GM04503 (cell line): ENCODE results near the gene ZBTB3.
"Not testable (repeated sequence)": the region's sequence is repeated elsewhere in the genome, so short reads cannot be mapped to it uniquely, and the experiment has no call there.

Source experiments
- DNase-seq: peaks from one replicate; pipeline ENCODE4 v3.0.0-alpha.2; 2012; ENCODE audit warnings: low read depth

The ZBTB3 gene

DNA sequence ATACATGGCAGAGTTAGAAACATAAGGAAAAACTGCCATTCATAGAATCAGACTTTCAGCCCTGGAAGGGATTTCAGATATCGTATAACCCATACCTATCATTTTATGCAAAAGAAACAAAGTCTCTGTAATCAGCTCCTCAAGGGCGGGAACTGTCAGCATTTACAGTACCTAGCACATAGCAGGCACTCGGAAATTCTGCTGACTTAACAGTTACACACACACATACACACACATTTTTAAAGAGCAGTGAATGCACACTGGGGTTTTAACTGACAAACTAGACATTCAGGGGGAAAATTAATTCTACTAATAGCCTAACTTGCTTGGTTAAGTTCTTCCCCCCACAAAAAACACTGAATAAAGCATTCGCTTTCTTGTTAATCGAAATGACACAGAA, 37.8 kb downstream of the ZBTB3 start:
- no peak for DNase-seq

GRCh38 chr11:62715150-62716130, 38.5 kb downstream of the ZBTB3 start:
- no peak for DNase-seq

GRCh38 chr11:62713343-62713742, 40.6 kb downstream of the ZBTB3 start:
- DNase-seq: no peak

- no peak for DNase-seq
These were observed 41.1 kb downstream of the ZBTB3 start for GRCh38 chr11:62712861-62713260.

- DNase-seq: no peak
These were observed 41.6 kb downstream of the ZBTB3 start for GRCh38 chr11:62712276-62712812.

DNA sequence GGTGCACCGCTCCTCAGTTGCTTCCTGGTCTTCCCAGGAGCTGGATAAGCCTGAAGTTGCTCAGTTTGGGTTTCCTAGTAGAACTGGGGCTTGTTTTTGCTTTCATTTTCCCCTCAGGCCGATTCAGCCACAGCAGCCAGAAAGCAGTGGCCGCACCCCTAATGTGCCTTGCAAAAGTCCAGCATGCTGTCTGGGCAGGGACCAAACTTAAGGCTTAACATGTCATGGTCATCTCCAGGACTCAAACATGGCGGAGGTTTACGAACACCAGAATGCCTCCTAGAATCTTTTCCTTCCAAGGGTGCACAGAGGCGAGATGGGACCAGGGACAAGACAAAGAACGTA, 44.0 kb downstream of the ZBTB3 start:
- no peak for DNase-seq

DNA sequence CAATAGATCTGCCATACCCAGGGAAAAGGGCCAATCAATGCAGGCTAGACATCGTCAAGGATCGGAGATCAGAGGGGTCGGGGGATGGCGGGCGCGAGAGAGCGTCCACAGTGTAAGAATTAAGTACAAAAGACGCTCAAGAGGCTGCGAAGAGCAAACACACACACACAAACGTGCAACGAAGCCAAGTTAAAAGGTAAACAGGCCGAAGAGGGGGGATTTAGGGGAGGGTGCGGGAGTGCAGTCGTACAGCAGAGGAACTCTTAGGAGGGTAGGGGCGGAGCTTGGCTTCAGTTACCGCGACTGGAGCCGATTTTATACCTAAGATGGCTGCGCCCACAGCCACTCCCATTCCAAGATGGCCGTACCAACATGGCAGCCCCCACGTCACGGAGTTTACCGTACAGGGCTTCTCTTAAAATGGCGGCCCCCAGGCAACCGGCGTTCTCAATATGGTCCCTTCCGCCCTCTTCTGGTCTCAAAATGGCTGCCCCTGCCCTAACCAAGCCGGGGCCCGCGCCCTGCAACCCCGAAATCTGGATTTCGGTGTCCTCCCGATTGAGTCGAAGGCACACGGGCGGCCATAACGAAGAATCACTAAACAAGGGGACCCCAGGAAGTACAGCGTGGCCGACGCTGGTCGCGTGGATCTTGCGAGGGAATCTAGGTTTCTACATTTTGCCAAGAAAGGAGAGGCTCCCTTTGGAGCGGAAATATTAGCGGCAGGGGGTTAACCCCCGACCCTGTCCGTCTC, 44.5 kb downstream of the ZBTB3 start:
- DNase-seq: peak; percentile 84

- DNase-seq: no peak
These were observed 45.2 kb downstream of the ZBTB3 start for GRCh38 chr11:62708793-62709192.

DNA sequence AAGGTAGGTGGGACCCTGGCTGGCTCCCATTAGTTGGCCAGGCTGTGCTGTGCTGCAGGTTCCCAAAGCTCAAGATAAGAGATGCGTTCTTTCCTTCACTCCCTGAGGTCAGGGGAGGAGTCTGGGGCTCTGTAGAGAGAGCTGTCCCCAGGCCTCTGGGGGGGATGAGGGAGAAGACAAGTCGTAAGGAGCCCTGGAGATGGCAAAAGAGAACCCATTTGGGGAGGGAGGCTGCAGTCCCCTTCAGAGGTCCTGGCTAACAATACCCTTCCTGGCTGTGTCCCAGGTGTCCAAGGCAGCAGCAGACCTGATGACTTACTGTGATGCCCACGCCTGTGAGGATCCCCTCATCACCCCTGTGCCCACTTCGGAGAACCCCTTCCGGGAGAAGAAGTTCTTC, 45.6 kb downstream of the ZBTB3 start:
- no peak for DNase-seq

DNA sequence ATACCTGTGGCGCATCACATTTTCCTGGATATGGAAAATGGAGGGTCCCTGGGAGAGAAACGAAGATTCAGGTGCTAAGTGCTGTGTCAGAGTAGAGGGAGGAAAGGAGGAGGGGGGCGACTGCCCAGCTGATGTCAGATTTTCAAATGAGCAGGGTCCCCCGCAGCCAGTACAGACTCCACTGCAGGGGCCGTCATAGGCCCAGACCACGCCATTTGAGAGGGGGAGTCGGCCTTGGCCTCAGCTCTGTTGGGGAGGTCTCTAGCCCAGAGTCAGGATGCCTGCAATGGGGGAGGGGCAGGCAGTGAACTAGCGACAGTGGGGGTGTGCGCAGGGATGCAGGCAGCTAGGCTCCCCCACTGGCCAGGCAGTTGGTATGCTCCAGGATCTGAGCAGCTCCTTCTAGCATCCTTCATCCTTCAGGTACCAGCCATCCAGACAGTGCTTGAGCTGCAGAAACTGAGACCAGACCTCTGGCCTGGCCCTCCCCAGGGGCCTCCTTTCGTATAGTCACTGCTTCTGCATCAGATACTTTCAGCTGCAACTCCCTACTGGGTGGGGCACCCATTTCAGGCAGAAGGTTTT, 46.6 kb downstream of the ZBTB3 start, which contains the start of the genes BSCL2 and GNG3:
TSS of gene BSCL2 (minus strand) at position 148 of the 585 bp plus-strand sequence. CDS start 229 bp downstream, outside the sequence.
TSS of gene GNG3 (plus strand) at position 400 of the 585 bp plus-strand sequence. CDS start 620 bp downstream, outside the sequence.
- no peak for DNase-seq

DNA sequence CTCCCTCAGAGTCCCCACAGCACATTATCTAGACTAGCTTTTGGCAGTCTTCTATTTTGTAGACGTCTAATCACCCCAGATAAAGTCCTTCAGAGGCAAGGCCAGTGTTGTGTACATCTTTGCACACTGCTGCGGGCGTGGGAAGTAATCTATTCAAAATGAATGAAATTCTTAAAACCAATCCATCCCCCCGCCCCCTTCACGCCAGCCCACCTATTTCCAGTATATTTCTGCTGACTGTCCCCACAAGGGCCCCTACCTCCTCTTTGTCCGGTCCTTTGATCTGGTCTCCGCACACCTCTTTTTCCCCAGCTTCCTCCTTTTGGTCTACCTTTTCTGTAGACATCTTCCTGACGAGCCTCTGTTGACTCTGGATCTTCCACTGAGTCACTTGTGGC, 47.1 kb downstream of the ZBTB3 start:
- no peak for DNase-seq

- DNase-seq: no peak
These were observed 47.8 kb downstream of the ZBTB3 start for GRCh38 chr11:62705880-62706849.

GRCh38 chr11:62705413-62705812, 48.5 kb downstream of the ZBTB3 start:
- no peak for DNase-seq

DNA sequence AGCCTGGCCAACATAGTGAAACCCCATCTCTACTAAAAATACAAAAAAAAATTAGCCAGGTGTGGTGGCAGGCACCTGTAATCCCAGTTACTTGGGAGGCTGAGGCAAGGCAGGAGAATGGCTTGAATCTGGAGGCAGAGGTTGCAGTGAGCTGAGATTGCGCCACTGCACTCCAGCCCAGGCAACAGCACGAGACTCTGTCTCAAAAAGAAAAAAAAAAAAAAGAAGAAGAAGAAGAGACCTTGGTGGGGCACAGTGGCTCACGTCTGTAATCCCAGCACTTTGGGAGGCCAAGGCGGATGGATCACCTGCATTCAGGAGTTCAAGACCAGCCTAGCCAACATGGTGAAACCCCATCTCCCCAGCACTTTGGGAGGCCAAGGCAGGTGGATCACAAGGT, 50.0 kb downstream of the ZBTB3 start:
- not testable (repeated sequence) for DNase-seq

GRCh38 chr11:62702246-62702645, 51.7 kb downstream of the ZBTB3 start:
- no peak for DNase-seq
